HEK293 (cell line): Measurements from ENCODE around the gene HSPA4.
A peak's percentile ranks its signal among the peaks of the same experiment; 100 is the strongest.

Experiments
- CTCF ChIA-PET: fragments of 350-600 bp; formaldehyde crosslinking; extraction: SDS; loops from one replicate; lab custom pipeline; 2021; ENCODE audit warnings: antibody characterized with exemption; lab: Yijun Ruan, JAX
- POLR2A ChIA-PET: fragments of 300-600 bp; formaldehyde crosslinking; extraction: SDS; loops from one replicate; lab custom pipeline; 2020; ENCODE audit warnings: antibody characterized with exemption, inconsistent platforms; lab: Yijun Ruan, JAX
- H3K27ac ChIP-seq: fragments of 200-500 bp; sonication (Bioruptor generic); 2 replicates; pipeline ENCODE4 v1.5.1; 2014; ENCODE audit warnings: low read depth, low read length, control low read depth, inconsistent platforms; ENCODE audit errors: extremely low read depth
- H3K36me3 ChIP-seq, 2 experiments: fragments of 200-500 bp in 1 of 2; sonication (Bioruptor generic) in 1 of 2; 1 replicate in 1 of 2; 2 replicates in 1 of 2; pipeline ENCODE4 v1.5.1; 2014 to 2017; ENCODE audit warnings: inconsistent platforms in 2 of 2, low read length in 2 of 2; ENCODE audit not compliant: control insufficient read depth in 2 of 2, insufficient read depth in 1 of 2
- H3K4me1 ChIP-seq: fragments of 200-500 bp; sonication (Bioruptor generic); 2 replicates; pipeline ENCODE4 v1.5.1; 2014; ENCODE audit warnings: mild to moderate bottlenecking, low read length, inconsistent platforms; ENCODE audit not compliant: control insufficient read depth, insufficient read depth
- H3K4me3 ChIP-seq: 2 replicates; pipeline ENCODE4 v1.5.1; 2011; ENCODE audit warnings: low read depth, mild to moderate bottlenecking, control low read depth, low read length, moderate library complexity
- H3K9me3 ChIP-seq: fragments of 200-500 bp; sonication (Bioruptor generic); 2 replicates; pipeline ENCODE4 v1.5.1; 2014; ENCODE audit warnings: low read depth, low read length, inconsistent platforms; ENCODE audit not compliant: control insufficient read depth, insufficient read depth
- CTCF ChIP-seq: fragments of 450-650 bp; formaldehyde crosslinking; IDR thresholded peaks from 2 replicates; pipeline ENCODE4 v1.5.1; 2016; ENCODE audit warnings: missing biosample characterization, missing genetic modification characterization
- EGR2 ChIP-seq: fragments of 450-650 bp; formaldehyde crosslinking; IDR thresholded peaks from 2 replicates; pipeline ENCODE4 v1.5.1; 2016; ENCODE audit warnings: low read depth, missing biosample characterization, missing genetic modification characterization
- GLIS1 ChIP-seq: fragments of 450-650 bp; formaldehyde crosslinking; IDR thresholded peaks from 2 replicates; pipeline ENCODE4 v1.5.1; 2016; ENCODE audit warnings: missing biosample characterization, missing genetic modification characterization
- GLIS2 ChIP-seq: fragments of 450-650 bp; formaldehyde crosslinking; IDR thresholded peaks from 2 replicates; pipeline ENCODE4 v1.5.1; 2016; ENCODE audit warnings: missing biosample characterization, missing genetic modification characterization
- INSM2 ChIP-seq: fragments of 450-650 bp; formaldehyde crosslinking; IDR thresholded peaks from 2 replicates; pipeline ENCODE4 v1.5.1; 2016; ENCODE audit warnings: missing biosample characterization, missing genetic modification characterization
- KLF10 ChIP-seq: fragments of 450-650 bp; IDR thresholded peaks from 2 replicates; pipeline ENCODE4 v1.5.1; 2018; ENCODE audit warnings: missing biosample characterization, mild to moderate bottlenecking, missing genetic modification characterization
- OVOL3 ChIP-seq: fragments of 450-650 bp; formaldehyde crosslinking; IDR thresholded peaks from 2 replicates; pipeline ENCODE4 v1.5.1; 2016; ENCODE audit warnings: missing biosample characterization, missing genetic modification characterization
- PRDM4 ChIP-seq: fragments of 450-650 bp; formaldehyde crosslinking; IDR thresholded peaks from 2 replicates; pipeline ENCODE4 v1.5.1; 2017; ENCODE audit warnings: missing biosample characterization, missing genetic modification characterization
- PRDM6 ChIP-seq: fragments of 450-650 bp; formaldehyde crosslinking; IDR thresholded peaks from 2 replicates; pipeline ENCODE4 v1.5.1; 2017; ENCODE audit warnings: missing biosample characterization, missing genetic modification characterization
- ZEB2 ChIP-seq: fragments of 450-650 bp; formaldehyde crosslinking; IDR thresholded peaks from 2 replicates; pipeline ENCODE4 v1.5.1; 2016; ENCODE audit warnings: missing biosample characterization, missing genetic modification characterization
- ZNF114 ChIP-seq: fragments of 450-650 bp; formaldehyde crosslinking; IDR thresholded peaks from 2 replicates; pipeline ENCODE4 v1.5.0; 2017; ENCODE audit warnings: missing biosample characterization, missing genetic modification characterization
- ZNF132 ChIP-seq: fragments of 450-650 bp; formaldehyde crosslinking; IDR thresholded peaks from 2 replicates; pipeline ENCODE4 v1.5.1; 2017; ENCODE audit warnings: missing biosample characterization, missing genetic modification characterization, borderline replicate concordance
- ZNF184 ChIP-seq: fragments of 450-650 bp; IDR thresholded peaks from 2 replicates; pipeline ENCODE4 v1.5.1; 2018; ENCODE audit warnings: missing biosample characterization, mild to moderate bottlenecking, missing genetic modification characterization
- ZNF19 ChIP-seq: fragments of 450-650 bp; formaldehyde crosslinking; IDR thresholded peaks from 2 replicates; pipeline ENCODE4; 2016; ENCODE audit warnings: missing biosample characterization, missing genetic modification characterization, low read depth
- ZNF223 ChIP-seq: fragments of 450-650 bp; formaldehyde crosslinking; IDR thresholded peaks from 2 replicates; pipeline ENCODE4 v1.5.1; 2016; ENCODE audit warnings: missing biosample characterization, missing genetic modification characterization
- ZNF292 ChIP-seq: fragments of 450-650 bp; formaldehyde crosslinking; IDR thresholded peaks from 2 replicates; pipeline ENCODE4 v1.5.1; 2016; ENCODE audit warnings: low read depth, missing biosample characterization, missing genetic modification characterization, borderline replicate concordance
- ZNF311 ChIP-seq: fragments of 450-650 bp; formaldehyde crosslinking; IDR thresholded peaks from 2 replicates; pipeline ENCODE4 v1.5.1; 2017; ENCODE audit warnings: missing biosample characterization, missing genetic modification characterization, borderline replicate concordance
- ZNF423 ChIP-seq: fragments of 450-650 bp; formaldehyde crosslinking; IDR thresholded peaks from 2 replicates; pipeline ENCODE4 v1.5.1; 2016; ENCODE audit warnings: missing biosample characterization, missing genetic modification characterization
- ZNF473 ChIP-seq: fragments of 450-650 bp; formaldehyde crosslinking; IDR thresholded peaks from 2 replicates; pipeline ENCODE4 v1.5.1; 2017; ENCODE audit warnings: missing biosample characterization, missing genetic modification characterization
- ZNF580 ChIP-seq: fragments of 450-650 bp; formaldehyde crosslinking; IDR thresholded peaks from 2 replicates; pipeline ENCODE4 v1.5.1; 2016; ENCODE audit warnings: missing biosample characterization, missing genetic modification characterization
- ZNF629 ChIP-seq: fragments of 450-650 bp; formaldehyde crosslinking; IDR thresholded peaks from 2 replicates; pipeline ENCODE4 v1.5.1; 2017; ENCODE audit warnings: missing biosample characterization, missing genetic modification characterization
- ZNF639 ChIP-seq: fragments of 450-650 bp; formaldehyde crosslinking; IDR thresholded peaks from 2 replicates; pipeline ENCODE4 v1.5.1; 2016; ENCODE audit warnings: missing biosample characterization, missing genetic modification characterization
- ZNF658 ChIP-seq: fragments of 450-650 bp; formaldehyde crosslinking; IDR thresholded peaks from 2 replicates; pipeline ENCODE4; 2016; ENCODE audit warnings: missing biosample characterization, missing genetic modification characterization
- ZNF776 ChIP-seq: fragments of 450-650 bp; formaldehyde crosslinking; IDR thresholded peaks from 2 replicates; pipeline ENCODE4 v1.5.0; 2017; ENCODE audit warnings: missing biosample characterization, missing genetic modification characterization, borderline replicate concordance
- ZNF837 ChIP-seq: fragments of 450-650 bp; formaldehyde crosslinking; IDR thresholded peaks from 2 replicates; pipeline ENCODE4 v1.5.1; 2016; ENCODE audit warnings: missing biosample characterization, missing genetic modification characterization
- ZSCAN23 ChIP-seq: fragments of 450-650 bp; formaldehyde crosslinking; IDR thresholded peaks from 2 replicates; pipeline ENCODE4 v1.5.1; 2016; ENCODE audit warnings: missing biosample characterization, missing genetic modification characterization
- ZXDB ChIP-seq: fragments of 450-650 bp; formaldehyde crosslinking; IDR thresholded peaks from 2 replicates; pipeline ENCODE4 v1.5.1; 2016; ENCODE audit warnings: missing biosample characterization, missing genetic modification characterization

Gene HSPA4

GRCh38 chr5:133110709-133111108, 58.9 kb downstream of the HSPA4 start:
- TF ChIP-seq PRDM6 (no peak), ZNF292 (tag by site-specific recombination) (0 out of 2 replicates have a peak, but pooled peaks have one; percentile 2)
- H3K4me1 ChIP-seq: no peaks in the 10 kb centered on the region
- no peak overlapping the region for H3K27ac ChIP-seq
- H3K4me3 ChIP-seq: no peak overlapping the region
- H3K36me3 ChIP-seq: peaks cover 0 to 10% of the 10 kb centered on the region in 2 experiments; a peak in 1 of 3 replicates
- no peaks in the 10 kb centered on the region for H3K9me3 ChIP-seq
- ChIA-PET POLR2A (interaction anchor here (0.6 kb wide), 2 partner anchors 54 to 872 kb away, joined by 3 read pairs; no protein-coding TSS in a partner anchor), CTCF (interaction anchor here (0.5 to 5.2 kb wide), 34 partner anchors 9 to 867 kb away, joined by 3 to 98 read pairs (median 4); no protein-coding TSS in a partner anchor)

GRCh38 chr5:133111299-133111698, 59.5 kb downstream of the HSPA4 start:
- ChIA-PET POLR2A (interaction anchor here (0.6 kb wide), 1 partner anchor 872 kb away, joined by 3 read pairs; no protein-coding TSS in a partner anchor), CTCF (interaction anchor here (0.6 to 5.2 kb wide), 42 partner anchors 8 to 866 kb away, joined by 3 to 98 read pairs (median 4); no protein-coding TSS in a partner anchor)
- Histone ChIP-seq H3K27ac (no peak overlapping the region), H3K36me3 (peaks cover 0 to 6% of the 10 kb centered on the region in 2 experiments; a peak in 1 of 3 replicates), H3K9me3 (no peaks in the 10 kb centered on the region), H3K4me3 (no peak overlapping the region), H3K4me1 (no peaks in the 10 kb centered on the region)
- TF ChIP-seq ZNF658 (tag by site-specific recombination) (no peak), GLIS2 (tag by site-specific recombination) (no peak), ZNF580 (no peak), ZNF837 (tag by site-specific recombination) (no peak), ZEB2 (tag by site-specific recombination) (no peak; the same call in none of the 2 replicates), ZNF639 (tag by site-specific recombination) (no peak), ZNF223 (tag by site-specific recombination) (no peak), ZNF629 (tag by site-specific recombination) (peak; percentile 78; the same call in 1 of the 2 replicates), ZSCAN23 (tag by site-specific recombination) (no peak), OVOL3 (tag by site-specific recombination) (no peak), ZNF184 (tag by site-specific recombination) (no peak), ZNF776 (no peak), KLF10 (tag by site-specific recombination) (no peak), PRDM4 (tag by site-specific recombination) (no peak), ZXDB (no peak), ZNF423 (tag by site-specific recombination) (no peak), INSM2 (tag by site-specific recombination) (no peak), GLIS1 (tag by site-specific recombination) (no peak), ZNF473 (tag by site-specific recombination) (no peak), ZNF19 (tag by site-specific recombination) (no peak), ZNF114 (no peak), EGR2 (tag by site-specific recombination) (no peak), ZNF311 (no peak), CTCF (tag by site-specific recombination) (peak; percentile 88), ZNF132 (tag by site-specific recombination) (no peak)
